ENCODE results near the gene PSMD1. TPM values are rescaled to one million over a fixed set of nuclear protein-coding genes. Genes with fewer than 3 reads are reported as not detected.
"Not testable (repeated sequence)": the region's sequence is repeated elsewhere in the genome, so short reads cannot be mapped to it uniquely, and the experiment has no call there.

The PSMD1 gene
- polyA plus RNA-seq, 1 experiment, result 153 TPM

DNA sequence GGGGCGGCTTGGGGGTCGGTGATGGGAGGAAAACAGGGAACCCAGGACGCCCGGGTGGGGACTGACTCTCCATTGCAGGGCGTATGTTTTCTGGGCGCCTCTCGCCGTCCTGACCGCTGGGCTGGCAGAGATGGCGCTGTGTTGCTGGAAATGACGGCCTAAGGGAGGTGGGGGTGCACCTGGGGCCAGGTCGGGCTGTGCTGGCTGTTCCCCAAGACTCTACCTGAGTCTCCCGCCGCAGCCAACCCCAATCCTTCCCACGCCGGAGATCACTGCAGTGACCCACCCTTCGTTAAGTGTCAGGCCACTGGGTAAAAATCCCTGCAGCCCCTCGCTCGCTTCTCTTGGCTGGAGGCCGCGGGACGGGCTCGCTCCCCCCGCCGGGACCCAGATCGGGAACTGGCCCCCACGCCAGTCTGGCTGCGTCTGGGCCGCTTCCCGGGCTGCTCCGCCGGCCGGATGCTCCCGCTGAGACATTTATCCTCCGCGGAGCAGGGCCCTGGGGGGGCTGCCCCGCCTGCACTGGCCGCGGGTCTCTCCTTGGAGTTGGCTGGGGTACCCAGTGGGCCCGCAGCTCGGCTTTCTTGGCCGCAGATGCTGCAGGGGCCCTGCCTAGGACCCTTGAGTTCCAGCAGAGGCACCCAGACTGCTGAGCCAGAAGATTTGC, 134.0 kb downstream of the PSMD1 start:
- CTCF ChIA-PET, result interaction anchor here (1.0 to 6.5 kb wide), 3 partner anchors 31 to 87 kb away, joined by 3 to 104 read pairs (median 3); no protein-coding TSS in a partner anchor
- no peaks in the 10 kb centered on the region for H3K36me3 ChIP-seq (ENCODE audit: control insufficient read depth, insufficient read depth, low read length)
- no peak for TF ChIP-seq CTCF (IDR thresholded peaks at IDR 0.05; ENCODE audit: insufficient read depth, low read depth, low read length)
- POLR2A ChIA-PET, result no interaction called here
- H3K4me3 ChIP-seq (ENCODE audit: low read depth, low read length), result no peak overlapping the region
- no peaks in the 10 kb centered on the region for H3K27me3 ChIP-seq (ENCODE audit: control insufficient read depth, insufficient read depth, low read length)
- no peak for DNase-seq (ENCODE audit: low read depth)

DNA sequence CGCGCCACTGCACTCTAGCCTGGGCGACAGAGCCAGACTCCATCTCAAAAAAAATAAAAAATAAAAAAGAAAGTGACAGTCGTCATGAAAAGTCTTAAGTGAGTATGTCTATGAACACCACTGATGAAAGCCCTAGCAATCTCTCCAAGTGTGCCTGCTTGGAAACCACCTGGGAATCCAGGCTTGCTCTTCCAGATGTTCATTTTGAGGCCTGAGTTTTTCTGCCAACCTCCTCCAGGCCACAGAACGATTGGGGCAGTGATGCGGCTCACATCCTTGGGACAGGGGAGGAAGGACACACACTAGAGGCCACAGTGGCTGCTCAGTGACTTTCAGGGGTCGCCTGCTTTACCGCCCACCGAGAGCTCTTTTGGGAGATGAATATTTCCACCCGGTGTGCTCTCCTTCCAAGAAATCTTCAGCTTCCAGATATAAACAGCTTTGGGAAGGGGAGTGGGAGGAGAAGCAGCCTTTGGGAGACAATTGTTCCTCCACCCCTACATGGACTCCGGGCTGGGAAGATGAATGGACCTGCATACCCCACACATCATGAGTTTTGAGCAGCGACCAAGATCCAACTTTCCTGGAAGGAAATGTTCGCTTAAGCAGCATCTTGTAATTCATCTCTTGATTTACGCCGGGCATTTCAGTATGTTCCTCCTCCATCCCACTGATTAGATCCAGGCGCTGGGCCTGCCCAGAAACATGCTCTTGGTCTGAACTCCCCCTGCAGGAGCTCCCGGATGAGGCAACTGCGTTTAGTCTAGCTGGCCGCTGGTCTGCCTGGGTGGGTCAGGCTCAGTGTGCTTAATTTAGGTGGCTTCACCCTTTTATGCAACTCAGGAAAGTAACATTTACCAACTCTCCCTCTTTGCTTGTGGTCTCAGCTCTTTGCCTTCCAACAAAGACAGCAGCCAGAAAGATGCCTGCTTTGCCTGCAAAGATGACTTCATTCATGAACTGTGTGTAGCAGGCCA, 135.5 kb downstream of the PSMD1 start:
- ChIA-PET CTCF (interaction anchor here (0.9 to 6.5 kb wide), 23 partner anchors 9 to 260 kb away, joined by 3 to 104 read pairs (median 4); no protein-coding TSS in a partner anchor), POLR2A (interaction anchor here (0.5 to 0.6 kb wide), 2 partner anchors 13 to 80 kb away, joined by 3 read pairs; no protein-coding TSS in a partner anchor)
- no peak for DNase-seq (ENCODE audit: low read depth)
- peak; percentile 92 for TF ChIP-seq CTCF (IDR thresholded peaks at IDR 0.05; ENCODE audit: insufficient read depth, low read depth, low read length)
- Histone ChIP-seq H3K27me3 (ENCODE audit: control insufficient read depth, insufficient read depth, low read length) (no peaks in the 10 kb centered on the region), H3K36me3 (ENCODE audit: control insufficient read depth, insufficient read depth, low read length) (no peaks in the 10 kb centered on the region), H3K4me3 (ENCODE audit: low read depth, low read length) (no peak overlapping the region)

DNA sequence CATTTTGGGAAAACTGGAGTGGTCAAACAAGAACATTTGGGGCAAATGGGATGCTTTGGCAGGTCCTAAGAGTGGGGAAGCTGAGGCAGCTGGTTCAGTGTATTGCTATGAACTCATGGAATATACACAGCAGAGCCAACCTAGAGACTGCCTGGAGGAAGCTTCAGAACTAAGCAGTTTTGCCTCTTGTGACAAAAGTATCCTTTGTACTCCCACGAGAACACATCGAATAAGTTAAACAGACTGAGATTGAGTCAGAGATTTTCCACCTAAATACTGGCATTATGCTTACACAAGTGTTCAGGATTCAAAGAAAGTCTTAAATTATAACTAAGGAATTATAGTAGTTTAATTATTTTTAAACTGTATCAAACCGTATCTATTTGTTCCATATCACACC, 136.5 kb downstream of the PSMD1 start:
- DNase-seq (ENCODE audit: low read depth), result no peak
- TF ChIP-seq CTCF (IDR thresholded peaks at IDR 0.05; ENCODE audit: insufficient read depth, low read depth, low read length), result no peak
- H3K4me3 ChIP-seq (ENCODE audit: low read depth, low read length), result no peak overlapping the region
- H3K27me3 ChIP-seq (ENCODE audit: control insufficient read depth, insufficient read depth, low read length), result no peaks in the 10 kb centered on the region
- ChIA-PET CTCF (interaction anchor here (0.5 to 6.5 kb wide), 13 partner anchors 8 to 259 kb away, joined by 3 to 104 read pairs (median 5); no protein-coding TSS in a partner anchor), POLR2A (no interaction called here)
- H3K36me3 ChIP-seq (ENCODE audit: control insufficient read depth, insufficient read depth, low read length), result no peaks in the 10 kb centered on the region

- POLR2A ChIA-PET, result no interaction called here
- Histone ChIP-seq H3K36me3 (ENCODE audit: control insufficient read depth, insufficient read depth, low read length) (no peaks in the 10 kb centered on the region), H3K27me3 (ENCODE audit: control insufficient read depth, insufficient read depth, low read length) (no peaks in the 10 kb centered on the region), H3K4me3 (ENCODE audit: low read depth, low read length) (no peak overlapping the region)
- no peak for DNase-seq (ENCODE audit: low read depth)
- no peak for TF ChIP-seq CTCF (IDR thresholded peaks at IDR 0.05; ENCODE audit: insufficient read depth, low read depth, low read length)
- CTCF ChIA-PET, result interaction anchor here (0.6 to 6.5 kb wide), 6 partner anchors 9 to 215 kb away, joined by 3 to 104 read pairs (median 4); no protein-coding TSS in a partner anchor
These were observed 139.9 kb downstream of the PSMD1 start for GRCh38 chr2:231196592-231196991.

DNA sequence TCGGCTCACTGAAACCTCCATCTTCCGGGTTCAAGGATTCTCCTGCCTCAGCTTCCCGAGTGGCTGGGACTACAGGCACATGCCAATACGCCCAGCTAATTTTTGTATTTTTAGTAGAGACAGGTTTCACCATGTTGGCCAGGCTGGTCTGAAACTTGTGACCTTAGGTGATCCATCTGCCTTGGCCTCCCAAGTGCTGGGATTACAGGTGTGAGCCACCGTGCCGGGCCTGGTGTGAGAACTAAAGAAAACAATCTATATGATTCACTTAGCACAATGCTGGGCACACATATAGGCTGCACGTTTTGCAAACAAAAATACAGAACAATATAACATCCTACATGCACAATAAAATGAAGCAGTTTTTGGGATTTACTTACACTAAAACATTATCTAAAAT, 140.5 kb downstream of the PSMD1 start:
- POLR2A ChIA-PET; H3K27me3 ChIP-seq (ENCODE audit: control insufficient read depth, insufficient read depth, low read length); H3K4me3 ChIP-seq (ENCODE audit: low read depth, low read length); DNase-seq (ENCODE audit: low read depth); H3K36me3 ChIP-seq (ENCODE audit: control insufficient read depth, insufficient read depth, low read length): not testable (repeated sequence)
- CTCF ChIA-PET, result interaction anchor here (1.0 to 4.1 kb wide), 4 partner anchors 10 to 215 kb away, joined by 3 to 25 read pairs (median 8); no protein-coding TSS in a partner anchor
